NB4 (cell line): ENCODE results near the gene ZNF141.

Experiments used
- MYC ChIP-seq: IDR thresholded peaks from 2 replicates; pipeline ENCODE4 v1.6.1; 2011; ENCODE audit warnings: low read depth, low read length
- POLR2A ChIP-seq: IDR thresholded peaks from 2 replicates; pipeline ENCODE4 v1.6.1; 2011; ENCODE audit warnings: mild to moderate bottlenecking; ENCODE audit not compliant: insufficient read length; ENCODE audit errors: extremely low read depth
- TF ChIP-seq, protein P1 (sequence below): IDR thresholded peaks from one replicate; pipeline ENCODE4 v1.5.1; 2012; ENCODE audit warnings: low read depth, low read length
- TF ChIP-seq, protein P2 (sequence below): IDR thresholded peaks from 2 replicates; pipeline ENCODE4 v1.6.1; 2011; ENCODE audit warnings: low read depth, low read length

DNA sequence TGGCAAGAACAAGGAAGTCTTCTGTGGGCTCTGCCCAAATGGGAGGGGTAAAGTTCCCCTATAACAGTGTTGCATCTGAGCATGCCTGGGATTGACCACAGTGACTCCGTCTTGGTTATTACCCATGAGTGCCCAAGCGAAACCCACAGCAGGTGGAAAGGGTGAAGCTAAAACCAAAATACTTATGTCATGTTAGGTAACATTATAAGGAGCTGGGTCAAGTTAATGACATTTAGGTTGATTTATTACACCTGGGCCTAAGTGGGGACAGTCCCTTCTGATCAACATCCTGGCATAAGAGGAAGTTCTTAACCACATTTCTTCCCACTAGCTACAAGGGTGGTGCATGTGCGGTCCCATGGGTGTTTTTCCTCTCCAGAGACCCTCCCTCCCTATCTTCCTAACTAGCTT is 31.1 kb upstream of the ZNF141 start:
- no peak for TF ChIP-seq POLR2A
- TF ChIP-seq, protein P1, sequence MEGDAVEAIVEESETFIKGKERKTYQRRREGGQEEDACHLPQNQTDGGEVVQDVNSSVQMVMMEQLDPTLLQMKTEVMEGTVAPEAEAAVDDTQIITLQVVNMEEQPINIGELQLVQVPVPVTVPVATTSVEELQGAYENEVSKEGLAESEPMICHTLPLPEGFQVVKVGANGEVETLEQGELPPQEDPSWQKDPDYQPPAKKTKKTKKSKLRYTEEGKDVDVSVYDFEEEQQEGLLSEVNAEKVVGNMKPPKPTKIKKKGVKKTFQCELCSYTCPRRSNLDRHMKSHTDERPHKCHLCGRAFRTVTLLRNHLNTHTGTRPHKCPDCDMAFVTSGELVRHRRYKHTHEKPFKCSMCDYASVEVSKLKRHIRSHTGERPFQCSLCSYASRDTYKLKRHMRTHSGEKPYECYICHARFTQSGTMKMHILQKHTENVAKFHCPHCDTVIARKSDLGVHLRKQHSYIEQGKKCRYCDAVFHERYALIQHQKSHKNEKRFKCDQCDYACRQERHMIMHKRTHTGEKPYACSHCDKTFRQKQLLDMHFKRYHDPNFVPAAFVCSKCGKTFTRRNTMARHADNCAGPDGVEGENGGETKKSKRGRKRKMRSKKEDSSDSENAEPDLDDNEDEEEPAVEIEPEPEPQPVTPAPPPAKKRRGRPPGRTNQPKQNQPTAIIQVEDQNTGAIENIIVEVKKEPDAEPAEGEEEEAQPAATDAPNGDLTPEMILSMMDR = no peak
- TF ChIP-seq, protein P2, sequence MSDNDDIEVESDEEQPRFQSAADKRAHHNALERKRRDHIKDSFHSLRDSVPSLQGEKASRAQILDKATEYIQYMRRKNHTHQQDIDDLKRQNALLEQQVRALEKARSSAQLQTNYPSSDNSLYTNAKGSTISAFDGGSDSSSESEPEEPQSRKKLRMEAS = no peak; the same call in 1 of the 2 replicates
- peak; percentile 10; the same call in 1 of the 2 replicates for TF ChIP-seq MYC
